Ureter (tissue), 1 donor: ENCODE data around the gene MEG3. TPM values are rescaled to one million over a fixed set of nuclear protein-coding genes. Genes with fewer than 3 reads are reported as not detected.

Experiments
- total RNA-seq: library from RNA; stranded (reverse); gene quantifications from one replicate; pipeline ENCODE4 v1.2.4, GENCODE V29; 2023
- donor health status: DM: yes; HTN: yes; CAD: no.

MEG3 gene
- total RNA-seq, 1 donor from 2014 or later: 77.9 TPM

Other genes with a start within 250 kb of the MEG3 start
- 4.2 TPM for gene BEGAIN, start 238.7 kb upstream of the MEG3 start, total RNA-seq
- gene DLK1, start 99.2 kb upstream of the MEG3 start, total RNA-seq: 0.39 TPM
- not detected for gene RTL1, start 77.6 kb downstream of the MEG3 start, total RNA-seq